SK-N-SH (cell line): ENCODE measurements around the gene CFAP100. TPM values are rescaled to one million over a fixed set of nuclear protein-coding genes. Genes with fewer than 3 reads are reported as not detected.

Experiments
- CTCF ChIA-PET: fragments of 300-600, 350-600 bp; formaldehyde crosslinking; extraction: SDS; loops from one replicate; lab custom pipeline; 2021; lab: Yijun Ruan, JAX
- POLR2A ChIA-PET: fragments of 350-600 bp; sonication (Branson Sonifier 250); formaldehyde crosslinking; extraction: SDS; loops from one replicate; lab custom pipeline; 2020; ENCODE audit warnings: antibody characterized with exemption, inconsistent platforms; lab: Yijun Ruan, JAX
- DNase-seq: peaks from one replicate; pipeline ENCODE4 v3.0.0; 2012
- H2AFZ ChIP-seq: fragments of 200-600 bp; sonication (generic); 2 replicates; pipeline ENCODE4 v1.8.1; 2016; ENCODE audit warnings: antibody characterized with exemption, mild to moderate bottlenecking, low read depth
- H3F3A ChIP-seq: fragments of 200-600 bp; sonication (generic); replicated peaks from 2 replicates; pipeline ENCODE3; 2016; ENCODE audit warnings: antibody characterized with exemption, mild to moderate bottlenecking; ENCODE audit not compliant: insufficient read depth
- H3K27ac ChIP-seq, 2 experiments: fragments of 200-500 bp in 1 of 2; fragments of 200-600 bp in 1 of 2; sonication (Bioruptor generic) in 1 of 2; sonication (generic), shearing (Covaris generic) in 1 of 2; 2 replicates each; pipeline versions ENCODE4 v1.5.1 to v1.6.1; 2014 to 2016; ENCODE audit warnings: low read depth in 2 of 2, inconsistent platforms in 1 of 2, low read length in 1 of 2, mild to moderate bottlenecking in 1 of 2, mixed read lengths in 1 of 2
- H3K27me3 ChIP-seq: fragments of 200-600 bp; sonication (generic), shearing (Covaris generic); 2 replicates; pipeline ENCODE4 v1.6.1; 2016; ENCODE audit warnings: mixed run types; ENCODE audit not compliant: insufficient read depth
- H3K36me3 ChIP-seq, 2 experiments: fragments of 200-500 bp in 1 of 2; fragments of 200-600 bp in 1 of 2; sonication (Bioruptor generic) in 1 of 2; sonication (generic) in 1 of 2; replicated peaks in 1 of 2; 2 replicates each; pipeline versions ENCODE3 to v1.5.1; 2014 to 2016; ENCODE audit warnings: low read length in 1 of 2, mild to moderate bottlenecking in 1 of 2; ENCODE audit not compliant: insufficient read depth in 2 of 2, control insufficient read depth in 1 of 2
- H3K4me1 ChIP-seq, 2 experiments: fragments of 200-500 bp in 1 of 2; fragments of 200-600 bp in 1 of 2; sonication (Bioruptor generic) in 1 of 2; sonication (generic), shearing (Covaris generic) in 1 of 2; 2 replicates each; pipeline versions ENCODE4 v1.5.1 to v1.6.1; 2014 to 2016; ENCODE audit warnings: low read depth in 1 of 2, low read length in 1 of 2, mixed run types in 1 of 2; ENCODE audit not compliant: insufficient read depth in 2 of 2, control insufficient read depth in 1 of 2
- H3K4me2 ChIP-seq: fragments of 200-600 bp; sonication (generic), shearing (Covaris generic); 2 replicates; pipeline ENCODE4 v1.6.1; 2017; ENCODE audit warnings: mixed run types
- H3K4me3 ChIP-seq, 2 experiments: fragments of 200-500 bp in 1 of 2; fragments of 200-600 bp in 1 of 2; sonication (Bioruptor generic) in 1 of 2; sonication (generic), shearing (Covaris generic) in 1 of 2; 2 replicates each; pipeline versions ENCODE4 v1.5.1 to v1.8.1; 2014 to 2016; ENCODE audit warnings: low read depth in 2 of 2, inconsistent platforms in 1 of 2, low read length in 1 of 2, mild to moderate bottlenecking in 1 of 2, mixed read lengths in 1 of 2, moderate library complexity in 1 of 2
- H3K79me2 ChIP-seq: fragments of 200-600 bp; sonication (generic); 2 replicates; pipeline ENCODE4 v1.8.1; 2017; ENCODE audit warnings: mild to moderate bottlenecking; ENCODE audit not compliant: insufficient read depth
- H3K9ac ChIP-seq: fragments of 200-600 bp; sonication (generic); 2 replicates; pipeline ENCODE4 v1.6.1; 2017; ENCODE audit warnings: mixed run types
- H3K9me2 ChIP-seq: fragments of 200-600 bp; sonication (generic); 2 replicates; pipeline ENCODE4 v1.6.1; 2017; ENCODE audit warnings: mixed run types
- H3K9me3 ChIP-seq: fragments of 200-600 bp; sonication (generic); 2 replicates; pipeline ENCODE4 v1.6.1; 2017; ENCODE audit warnings: mixed run types, mild to moderate bottlenecking, moderate library complexity
- H4K20me1 ChIP-seq: fragments of 200-600 bp; sonication (generic); 2 replicates; pipeline ENCODE4 v1.6.1; 2017; ENCODE audit warnings: mild to moderate bottlenecking, mixed run types; ENCODE audit not compliant: insufficient read depth
- CHD2 ChIP-seq: fragments of 150-350 bp; IDR thresholded peaks from 2 replicates; pipeline ENCODE4 v1.6.1; 2018; ENCODE audit warnings: low read length; ENCODE audit not compliant: partially characterized antibody
- EP300 ChIP-seq, 2 experiments: IDR thresholded peaks; 2 replicates each; pipeline versions ENCODE4 v1.4.0 to v1.6.1; 2012; ENCODE audit warnings: borderline replicate concordance in 1 of 2, low read depth in 1 of 2, low read length in 1 of 2
- MEF2A ChIP-seq: IDR thresholded peaks from 2 replicates; pipeline ENCODE4 v1.4.0; 2012; ENCODE audit warnings: low read depth, borderline replicate concordance
- MXI1 ChIP-seq: IDR thresholded peaks from 2 replicates; pipeline ENCODE4 v1.6.1; 2012; ENCODE audit warnings: mild to moderate bottlenecking, low read depth, low read length, improper control_type of control experiment
- RCOR1 ChIP-seq: fragments of 150-350 bp; IDR thresholded peaks from 2 replicates; pipeline ENCODE4 v1.6.1; 2017; ENCODE audit warnings: antibody characterized with exemption, low read length
- REST ChIP-seq: IDR thresholded peaks from 2 replicates; pipeline ENCODE4 v1.6.1; 2012; ENCODE audit warnings: mild to moderate bottlenecking, low read depth, low read length, moderate library complexity
- RXRA ChIP-seq: IDR thresholded peaks from 2 replicates; pipeline ENCODE4 v1.4.0; 2012; ENCODE audit warnings: low read depth, mild to moderate bottlenecking, borderline replicate concordance
- SIN3A ChIP-seq: IDR thresholded peaks from 2 replicates; pipeline ENCODE4 v1.6.1; 2012; ENCODE audit warnings: low read depth, mild to moderate bottlenecking, low read length, moderate library complexity, borderline replicate concordance
- TAF1 ChIP-seq: IDR thresholded peaks from 2 replicates; pipeline ENCODE4 v1.6.1; 2012; ENCODE audit warnings: low read depth, mild to moderate bottlenecking, low read length, moderate library complexity, borderline replicate concordance
- ZBTB33 ChIP-seq: IDR thresholded peaks from 2 replicates; pipeline ENCODE4 v1.4.0; 2012; ENCODE audit warnings: low read depth, borderline replicate concordance
- WGBS: methylation state at CpG from one replicate; pipeline ENCODE4 v1.1.6; 2017; ENCODE audit warnings: low lambda C conversion rate; 5-methylcytosine and 5-hydroxymethylcytosine counted together
- polyA plus RNA-seq, 3 experiments: library from polyadenylated mRNA; depleted of rRNA; stranded (reverse); fragments of >200 nt; gene quantifications; 2 replicates each; pipeline ENCODE4 v1.2.3, GENCODE V29; 2012

Gene CFAP100
- polyA plus RNA-seq, 1 of the 3 experiments (the other 2 are of a cell fraction) = not detected

GRCh38 chr3:126469479-126469878 is 74.8 kb downstream of the CFAP100 start:
- TF ChIP-seq RXRA = no peak
- no peak for TF ChIP-seq ZBTB33
- no peak for TF ChIP-seq REST
- no peak for TF ChIP-seq RCOR1
- TF ChIP-seq MEF2A = no peak
- no peak for TF ChIP-seq CHD2
- no peak for TF ChIP-seq MXI1
- TF ChIP-seq EP300 (IDR thresholded peaks at IDR 0.05; ENCODE audit: borderline replicate concordance in 1 of 2, low read depth in 1 of 2, low read length in 1 of 2) = no peak
- no peak for TF ChIP-seq SIN3A
- no peak for TF ChIP-seq TAF1

More at GRCh38 chr3:126469479-126469878, 74.8 kb downstream of the CFAP100 start:
- no peaks in the 10 kb centered on the region for H3K9me3 ChIP-seq
- H3K4me3 ChIP-seq = no peak overlapping the region
- H2AFZ ChIP-seq = no peak overlapping the region
- CTCF ChIA-PET = interaction anchor here (1.1 kb wide), 1 partner anchor 27 kb away, joined by 3 read pairs; no protein-coding TSS in a partner anchor
- WGBS = 97% methylated on average over 11 of the region's 11 CpGs
- H3K27me3 ChIP-seq = no peaks in the 10 kb centered on the region
- H3F3A ChIP-seq = no peaks in the 10 kb centered on the region
- H3K9me2 ChIP-seq = no peaks in the 10 kb centered on the region
- POLR2A ChIA-PET = no interaction called here
- peaks cover 30 to 77% of the 10 kb centered on the region in 2 experiments for H3K36me3 ChIP-seq
- no peak overlapping the region for H3K27ac ChIP-seq
- no peak for DNase-seq
- peaks cover 73% of the 10 kb centered on the region for H3K79me2 ChIP-seq
- no peak overlapping the region for H3K9ac ChIP-seq
- H3K4me2 ChIP-seq = no peak overlapping the region
- H3K4me1 ChIP-seq = peaks cover 20 to 24% of the 10 kb centered on the region in 2 experiments
- peaks cover 45% of the 10 kb centered on the region for H4K20me1 ChIP-seq
